Neuron (in vitro differentiated cells): Measurements from ENCODE around the gene NRBF2.

Experiments
- H2AFZ ChIP-seq: one replicate; pipeline ENCODE4 v1.6.1; 2013; ENCODE audit warnings: low read depth, mild to moderate bottlenecking, inconsistent platforms, low read length, moderate library complexity
- H3K27me3 ChIP-seq: one replicate; pipeline ENCODE4 v1.6.1; 2013; ENCODE audit warnings: low read length; ENCODE audit not compliant: insufficient read depth
- H3K36me3 ChIP-seq: one replicate; pipeline ENCODE4 v1.6.1; 2013; ENCODE audit warnings: low read length; ENCODE audit not compliant: insufficient read depth
- H3K4me1 ChIP-seq: one replicate; pipeline ENCODE4 v1.6.1; 2013; ENCODE audit warnings: low read length; ENCODE audit not compliant: insufficient read depth
- H3K4me3 ChIP-seq: 2 replicates; pipeline ENCODE4 v1.5.1; 2013; ENCODE audit warnings: mild to moderate bottlenecking, low read length, moderate library complexity
- H3K9me3 ChIP-seq: one replicate; pipeline ENCODE4 v1.6.1; 2013; ENCODE audit warnings: low read length

Gene NRBF2

GRCh38 chr10:63197344-63198092, 64.4 kb downstream of the NRBF2 start:
- Histone ChIP-seq H3K36me3 (peaks cover 62% of the 10 kb centered on the region), H3K27me3 (no peaks in the 10 kb centered on the region), H2AFZ (no peak overlapping the region), H3K4me3 (no peak overlapping the region), H3K4me1 (peaks cover 3% of the 10 kb centered on the region), H3K9me3 (no peaks in the 10 kb centered on the region)

- no peaks in the 10 kb centered on the region for H3K9me3 ChIP-seq
- no peak overlapping the region for H2AFZ ChIP-seq
- no peaks in the 10 kb centered on the region for H3K27me3 ChIP-seq
- peaks cover 54% of the 10 kb centered on the region for H3K36me3 ChIP-seq
- H3K4me1 ChIP-seq: peaks cover 3% of the 10 kb centered on the region
- H3K4me3 ChIP-seq: no peak overlapping the region
Observed at GRCh38 chr10:63199716-63200115, 66.6 kb downstream of the NRBF2 start.

- Histone ChIP-seq H3K4me3 (no peak overlapping the region), H2AFZ (no peak overlapping the region), H3K9me3 (no peaks in the 10 kb centered on the region), H3K36me3 (peaks cover 56% of the 10 kb centered on the region), H3K4me1 (peaks cover 3% of the 10 kb centered on the region), H3K27me3 (no peaks in the 10 kb centered on the region)
Observed at GRCh38 chr10:63200431-63200830, 67.3 kb downstream of the NRBF2 start.

- Histone ChIP-seq H2AFZ (no peak overlapping the region), H3K4me1 (peaks cover 3% of the 10 kb centered on the region), H3K9me3 (no peaks in the 10 kb centered on the region), H3K36me3 (peaks cover 60% of the 10 kb centered on the region), H3K4me3 (no peak overlapping the region), H3K27me3 (no peaks in the 10 kb centered on the region)
Observed at GRCh38 chr10:63201118-63201517, 68.0 kb downstream of the NRBF2 start.
